NT2/D1 (cell line): ENCODE results near the gene PACS1.

Experiments
- DNase-seq: peaks from one replicate; pipeline ENCODE4 v3.0.0-alpha.2; 2011; ENCODE audit warnings: low read depth, low spot score
- H3K27me3 ChIP-seq: 2 replicates; pipeline ENCODE4 v1.6.0; 2011; ENCODE audit warnings: mild to moderate bottlenecking; ENCODE audit not compliant: insufficient read length, insufficient read depth
- H3K36me3 ChIP-seq: 2 replicates; pipeline ENCODE4 v1.6.1; 2011; ENCODE audit warnings: mild to moderate bottlenecking, low read length, mixed read lengths; ENCODE audit not compliant: insufficient read depth, insufficient read length
- H3K4me1 ChIP-seq: 2 replicates; pipeline ENCODE4 v1.5.1; 2011; ENCODE audit not compliant: insufficient read depth, insufficient read length
- H3K4me3 ChIP-seq: 2 replicates; pipeline ENCODE4 v1.5.1; 2011; ENCODE audit warnings: low read depth; ENCODE audit not compliant: insufficient read length
- H3K9ac ChIP-seq: 2 replicates; pipeline ENCODE4 v1.6.0; 2011; ENCODE audit warnings: low read depth; ENCODE audit not compliant: insufficient read length
- H3K9me3 ChIP-seq: 2 replicates; pipeline ENCODE4 v1.5.1; 2011; ENCODE audit warnings: mild to moderate bottlenecking, low read length; ENCODE audit not compliant: insufficient read depth
- SUZ12 ChIP-seq: IDR thresholded peaks from 2 replicates; pipeline ENCODE4 v1.6.1; 2011; ENCODE audit not compliant: insufficient read length, insufficient read depth; ENCODE audit errors: extremely low read depth
- YY1 ChIP-seq: IDR thresholded peaks from 2 replicates; pipeline ENCODE4 v1.6.1; 2011; ENCODE audit not compliant: insufficient read length, insufficient read depth
- ZNF274 ChIP-seq: IDR thresholded peaks from 2 replicates; pipeline ENCODE4 v1.6.1; 2011; ENCODE audit warnings: mild to moderate bottlenecking, low read depth, low read length

The PACS1 gene

DNA sequence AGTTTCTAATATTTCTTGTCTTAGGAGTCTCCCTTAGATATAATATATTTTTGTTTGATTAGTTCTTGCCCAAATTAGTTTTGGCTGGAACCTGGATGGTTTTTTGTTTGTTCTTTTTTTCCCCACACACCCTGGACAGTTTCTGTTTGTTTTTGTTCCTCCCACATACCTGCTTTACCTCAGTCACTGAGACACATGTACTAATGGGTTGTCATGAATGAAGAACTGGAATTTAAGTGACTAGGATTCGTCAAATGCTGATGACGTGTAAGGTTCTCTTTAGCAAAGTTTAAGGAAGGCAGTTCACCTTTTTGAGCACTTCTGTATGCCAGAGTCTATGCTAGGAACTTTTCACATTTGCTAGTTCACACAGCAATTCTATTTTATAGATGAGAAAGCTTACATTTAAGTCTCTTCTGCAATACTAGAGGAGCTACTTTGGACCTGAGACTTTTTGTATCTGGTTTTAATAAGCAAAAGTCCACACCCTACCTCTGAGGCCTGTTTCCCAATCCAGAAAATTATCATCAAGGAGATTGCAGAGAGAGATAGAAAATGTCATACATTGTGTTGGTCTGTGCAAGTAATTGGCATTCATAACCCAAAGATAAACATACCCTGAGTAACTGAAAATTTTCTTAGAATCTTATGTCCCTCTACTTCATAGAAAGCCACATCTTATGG lies 111.7 kb downstream of the PACS1 start:
- no peak overlapping the region for H3K4me3 ChIP-seq
- no peaks in the 10 kb centered on the region for H3K27me3 ChIP-seq
- no peaks in the 10 kb centered on the region for H3K9me3 ChIP-seq
- no peaks in the 10 kb centered on the region for H3K36me3 ChIP-seq
- H3K9ac ChIP-seq, result no peak overlapping the region
- no peaks in the 10 kb centered on the region for H3K4me1 ChIP-seq
- no peak for DNase-seq
- TF ChIP-seq YY1 (no peak), SUZ12 (no peak), ZNF274 (no peak)

DNA sequence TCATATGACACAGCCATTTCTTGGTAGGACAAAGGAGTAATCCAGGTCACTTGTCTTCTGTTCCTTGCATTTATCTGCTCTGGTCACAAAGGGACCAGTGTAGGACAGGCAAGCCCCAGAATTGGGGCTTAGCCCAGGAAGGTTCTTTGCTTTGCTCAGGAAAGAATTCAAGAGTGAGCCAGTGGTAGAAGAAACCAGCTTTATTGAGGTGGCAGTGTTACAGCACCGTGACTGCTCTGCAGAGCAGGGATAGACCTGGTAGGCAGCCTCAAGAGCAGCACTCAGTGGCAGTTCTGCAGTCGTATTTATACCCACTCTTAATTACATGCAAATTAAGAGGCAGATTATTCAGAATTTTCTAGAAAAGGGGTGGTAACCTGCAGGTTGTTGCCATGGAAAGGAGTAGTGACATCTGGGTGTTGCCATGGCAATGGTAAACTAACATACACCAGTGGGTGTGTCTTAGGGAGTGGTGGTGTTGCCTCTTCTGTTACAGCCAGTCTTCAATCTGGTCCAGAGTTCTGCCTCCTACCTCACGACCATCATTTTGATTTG lies 113.5 kb downstream of the PACS1 start:
- H3K9ac ChIP-seq, result no peak overlapping the region
- TF ChIP-seq SUZ12 (no peak), ZNF274 (no peak), YY1 (no peak)
- H3K27me3 ChIP-seq, result no peaks in the 10 kb centered on the region
- no peak for DNase-seq
- no peaks in the 10 kb centered on the region for H3K9me3 ChIP-seq
- H3K4me3 ChIP-seq, result no peak overlapping the region
- no peaks in the 10 kb centered on the region for H3K4me1 ChIP-seq
- H3K36me3 ChIP-seq, result no peaks in the 10 kb centered on the region

DNA sequence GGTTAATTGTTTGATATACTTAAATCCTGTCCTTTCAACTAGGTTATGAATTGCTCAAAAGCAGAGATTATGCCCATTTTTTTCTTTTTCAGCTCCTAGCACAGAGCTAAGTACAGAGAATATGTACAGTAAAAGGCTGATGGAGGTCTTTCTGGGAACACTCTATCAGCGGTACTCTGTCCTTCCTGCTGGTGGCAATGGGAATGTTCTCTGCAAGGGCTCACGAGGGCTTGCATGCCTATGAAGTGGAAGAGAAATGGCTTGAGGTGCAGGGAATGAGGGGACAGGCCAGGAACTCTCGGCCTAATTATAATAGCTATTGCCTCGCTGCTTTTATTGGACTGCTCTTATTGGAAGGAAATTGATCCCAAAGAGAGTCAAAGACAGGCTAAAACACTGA lies 114.7 kb downstream of the PACS1 start:
- DNase-seq, result no peak
- Histone ChIP-seq H3K36me3 (no peaks in the 10 kb centered on the region), H3K27me3 (no peaks in the 10 kb centered on the region), H3K4me1 (no peaks in the 10 kb centered on the region), H3K9me3 (0 out of 2 replicates have a peak, but pooled peaks cover 3% of the 10 kb centered on the region), H3K9ac (no peak overlapping the region), H3K4me3 (no peak overlapping the region)
- TF ChIP-seq YY1 (no peak), ZNF274 (no peak), SUZ12 (no peak)

DNA sequence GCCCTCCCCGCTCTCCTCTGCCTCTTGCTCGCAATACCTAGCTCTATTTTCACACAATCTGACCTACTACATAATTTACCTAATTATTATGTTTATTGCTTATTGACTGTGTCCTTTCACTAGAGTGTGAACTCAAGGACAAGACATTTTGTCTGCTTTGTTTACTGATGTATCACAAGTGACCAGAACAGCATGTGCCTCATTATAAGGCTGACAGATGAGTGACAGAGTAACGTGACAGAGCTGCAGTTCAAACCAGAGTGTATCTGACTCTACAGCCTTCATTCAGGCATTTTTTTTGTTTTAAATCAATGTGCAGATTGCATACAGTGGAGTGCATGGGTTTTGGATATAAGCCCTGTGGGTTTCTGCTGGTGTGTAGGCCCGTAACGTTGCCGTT lies 116.4 kb downstream of the PACS1 start:
- no peak for TF ChIP-seq SUZ12
- no peak for TF ChIP-seq ZNF274
- TF ChIP-seq YY1, result no peak
- H3K36me3 ChIP-seq, result no peaks in the 10 kb centered on the region
- H3K4me3 ChIP-seq, result no peak overlapping the region
- no peak overlapping the region for H3K9ac ChIP-seq
- H3K27me3 ChIP-seq, result no peaks in the 10 kb centered on the region
- DNase-seq, result no peak
- no peaks in the 10 kb centered on the region for H3K4me1 ChIP-seq
- 0 out of 2 replicates have a peak, but pooled peaks cover 5% of the 10 kb centered on the region for H3K9me3 ChIP-seq

DNA sequence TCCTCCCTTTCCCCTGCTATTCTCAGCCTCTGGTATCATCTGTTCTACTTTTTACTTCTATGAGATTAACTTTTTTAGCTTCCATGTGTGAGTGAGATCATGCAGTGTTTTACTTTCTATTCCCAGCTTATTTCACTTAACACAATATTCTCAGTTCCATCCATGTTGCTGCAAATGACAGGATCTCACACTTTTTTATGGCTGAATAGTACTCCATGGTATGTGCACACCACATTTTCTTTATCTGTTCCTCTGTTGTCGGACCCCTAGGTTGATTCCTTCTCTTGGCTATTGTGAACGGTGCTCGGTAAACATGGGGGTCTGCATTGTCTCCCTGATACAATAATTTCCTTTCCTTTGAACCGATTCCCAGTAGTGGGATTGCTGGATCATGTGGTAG lies 117.4 kb downstream of the PACS1 start:
- no peaks in the 10 kb centered on the region for H3K36me3 ChIP-seq
- peaks cover 4% of the 10 kb centered on the region for H3K4me1 ChIP-seq
- 0 out of 2 replicates have a peak, but pooled peaks cover 5% of the 10 kb centered on the region for H3K9me3 ChIP-seq
- no peak for DNase-seq
- no peaks in the 10 kb centered on the region for H3K27me3 ChIP-seq
- TF ChIP-seq YY1, result no peak
- no peak for TF ChIP-seq ZNF274
- no peak for TF ChIP-seq SUZ12
- H3K9ac ChIP-seq, result no peak overlapping the region
- H3K4me3 ChIP-seq, result no peak overlapping the region

DNA sequence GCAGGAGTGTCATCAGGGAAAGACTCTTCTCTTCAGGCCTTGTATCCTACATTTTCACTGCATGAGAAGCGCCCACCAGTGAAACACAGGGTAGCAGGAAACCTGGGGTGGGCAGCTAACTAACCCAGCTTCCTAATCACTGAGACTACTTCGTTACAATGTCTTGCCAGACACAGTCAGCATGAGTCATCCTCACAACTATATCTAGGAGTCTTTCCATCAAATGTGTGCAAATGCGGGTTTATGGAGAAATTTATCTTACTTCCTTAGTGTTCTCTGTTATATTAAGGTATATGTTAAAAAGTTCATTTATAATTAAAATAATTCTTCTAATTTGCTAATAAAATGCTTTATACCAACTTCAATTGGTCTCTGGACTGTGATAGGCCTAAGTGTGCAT lies 118.5 kb downstream of the PACS1 start:
- Histone ChIP-seq H3K36me3 (peaks cover 4% of the 10 kb centered on the region), H3K27me3 (no peaks in the 10 kb centered on the region), H3K4me3 (no peak overlapping the region), H3K9me3 (0 out of 2 replicates have a peak, but pooled peaks cover 5% of the 10 kb centered on the region), H3K4me1 (peaks cover 5% of the 10 kb centered on the region), H3K9ac (no peak overlapping the region)
- TF ChIP-seq SUZ12, result no peak
- no peak for TF ChIP-seq YY1
- no peak for TF ChIP-seq ZNF274
- no peak for DNase-seq

DNA sequence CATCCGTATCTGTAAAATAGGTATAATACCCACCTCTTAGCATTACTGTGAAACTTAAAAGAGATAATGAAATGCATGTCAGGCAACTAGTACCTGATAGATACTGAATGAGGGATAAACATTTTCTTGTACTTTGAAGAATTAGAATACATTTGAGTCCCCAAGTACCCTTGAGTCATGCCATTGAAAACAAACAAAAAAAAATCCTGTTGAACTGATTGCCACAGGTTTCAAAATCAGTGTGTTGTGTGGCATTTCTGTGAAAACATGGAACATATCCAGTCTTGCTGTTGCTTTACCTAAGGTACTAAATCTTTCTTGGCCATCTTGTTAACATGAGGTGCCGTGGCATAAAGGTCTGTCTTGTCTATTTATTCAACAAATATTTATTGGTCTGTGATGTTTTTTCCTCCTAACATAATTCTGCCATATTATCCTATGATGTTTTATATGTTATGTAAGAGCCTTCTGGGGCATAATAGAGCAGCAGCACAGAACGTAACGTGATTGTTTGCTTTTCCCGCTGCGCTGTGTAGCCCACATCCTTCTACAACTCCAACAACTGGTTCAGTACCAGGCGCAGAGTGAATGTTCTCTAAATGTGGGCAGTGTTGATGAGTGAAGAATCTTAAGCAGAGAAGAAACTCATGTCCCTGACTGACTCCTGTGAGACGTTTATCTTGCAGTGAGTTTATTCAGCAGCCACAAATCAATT lies 119.1 kb downstream of the PACS1 start:
- no peak for DNase-seq
- peaks cover 5% of the 10 kb centered on the region for H3K4me1 ChIP-seq
- no peak overlapping the region for H3K9ac ChIP-seq
- no peaks in the 10 kb centered on the region for H3K27me3 ChIP-seq
- no peak overlapping the region for H3K4me3 ChIP-seq
- H3K9me3 ChIP-seq, result 0 out of 2 replicates have a peak, but pooled peaks cover 5% of the 10 kb centered on the region
- H3K36me3 ChIP-seq, result peaks cover 6% of the 10 kb centered on the region
- TF ChIP-seq ZNF274 (no peak), YY1 (no peak), SUZ12 (no peak)
